Peyer's patch (tissue), 4 donors: ENCODE measurements around the gene APH1B. TPM values are rescaled to one million over a fixed set of nuclear protein-coding genes. Genes with fewer than 3 reads are reported as not detected.
A peak's percentile ranks its signal among the peaks of the same experiment; 100 is the strongest.

Experiments
- DNase-seq, 3 donors: peaks; one replicate each; pipeline ENCODE4 v3.0.0-alpha.2; 2017 to 2019
- H3K27ac ChIP-seq, 4 donors: fragments of 200-600 bp; sonication (generic); one replicate each; pipeline ENCODE4 v1.5.1; 2016 to 2019
- H3K27me3 ChIP-seq, 2 donors: fragments of 200-600 bp; sonication (generic); one replicate each; pipeline ENCODE4 v1.5.1; 2019
- H3K36me3 ChIP-seq, 3 donors: fragments of 200-600 bp; sonication (generic); one replicate each; pipeline ENCODE4 v1.5.1; 2016 to 2019
- H3K4me1 ChIP-seq, 4 donors: fragments of 200-600 bp; sonication (generic); one replicate each; pipeline ENCODE4 v1.5.1; 2016 to 2019
- H3K4me3 ChIP-seq, 4 donors: fragments of 200-600 bp; sonication (generic); 1 replicate in 3 of 4; 2 replicates in 1 of 4; pipeline ENCODE4 v1.5.1; 2016 to 2019; ENCODE audit warnings: mild to moderate bottlenecking in 1 of 4
- H3K9me3 ChIP-seq, 4 donors: fragments of 200-600 bp; sonication (generic); one replicate each; pipeline ENCODE4 v1.5.1; 2016 to 2019; ENCODE audit warnings: mild to moderate bottlenecking in 1 of 4
- CTCF ChIP-seq, 6 experiments: fragments of 450-650 bp in 4 of 6; fragments of 200-600 bp in 2 of 6; sonication (generic) in 1 of 6; IDR thresholded peaks; one replicate each; pipeline ENCODE4 v1.5.1; 2017 to 2019; ENCODE audit warnings: antibody characterized with exemption in 6 of 6, mild to moderate bottlenecking in 3 of 6, moderate library complexity in 1 of 6
- POLR2A ChIP-seq, 2 donors: fragments of 450-650 bp; IDR thresholded peaks; one replicate each; pipeline ENCODE4 v1.5.1; 2017; ENCODE audit warnings: antibody characterized with exemption in 2 of 2, mild to moderate bottlenecking in 2 of 2, moderate library complexity in 2 of 2
- total RNA-seq, 4 donors: library from RNA; depleted of rRNA; stranded (reverse); fragments of >200 nt; gene quantifications; one replicate each; pipeline ENCODE4 v1.1.0, GENCODE V29; 2016

Gene APH1B
- total RNA-seq, 4 donors from 2014 or later = 3.3 to 4.8 (median 3.9) TPM

DNA sequence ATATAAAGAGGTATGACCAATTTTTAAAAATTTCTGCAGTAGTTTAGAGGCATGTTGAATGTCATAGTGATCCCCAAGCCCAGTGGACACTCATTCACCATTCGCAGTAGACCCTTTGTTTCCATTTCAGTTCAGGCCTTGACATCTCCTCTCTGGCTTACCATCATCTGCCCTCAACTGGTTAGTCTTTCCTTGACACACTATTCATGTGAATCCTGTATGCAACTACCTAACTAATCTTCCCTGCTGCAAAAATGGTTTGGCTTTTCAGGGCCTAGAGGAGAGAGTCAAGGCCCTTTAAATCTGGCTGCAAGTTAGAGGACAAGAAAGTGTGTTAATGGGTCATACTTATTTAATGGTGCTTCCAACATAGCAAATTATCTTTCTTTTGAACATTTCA, 10.9 kb downstream of the APH1B start:
- TF ChIP-seq CTCF (IDR thresholded peaks at IDR 0.05) (no peak), POLR2A (IDR thresholded peaks at IDR 0.05) (no peak)

GRCh38 chr15:63288778-63289378, 11.5 kb downstream of the APH1B start:
- H3K4me1 ChIP-seq = peaks cover 0 to 4% (median 0%) of the 10 kb centered on the region in 4 donors
- DNase-seq = no peak

More for the DNA sequence above, 10.9 kb downstream of the APH1B start:
- Histone ChIP-seq H3K27me3 (no peaks in the 10 kb centered on the region), H3K4me3 (no peak overlapping the region), H3K27ac (no peak overlapping the region), H3K36me3 (peaks cover 0 to 2% (median 0%) of the 10 kb centered on the region in 3 donors), H3K9me3 (no peaks in the 10 kb centered on the region), H3K4me1 (peaks cover 0 to 4% (median 0%) of the 10 kb centered on the region in 4 donors)
- DNase-seq = no peak

GRCh38 chr15:63291507-63291906, 14.1 kb downstream of the APH1B start:
- no peak for DNase-seq
- TF ChIP-seq POLR2A (IDR thresholded peaks at IDR 0.05) = no peak
- no peak for TF ChIP-seq CTCF (IDR thresholded peaks at IDR 0.05)
- H3K36me3 ChIP-seq = peaks cover 0 to 2% (median 0%) of the 10 kb centered on the region in 3 donors
- no peaks in the 10 kb centered on the region for H3K9me3 ChIP-seq
- H3K27me3 ChIP-seq = no peaks in the 10 kb centered on the region
- peaks cover 0 to 4% (median 0%) of the 10 kb centered on the region in 4 donors for H3K4me1 ChIP-seq
- H3K4me3 ChIP-seq = no peak overlapping the region
- peak overlapping the region in 1 of 4 donors; percentile 15 for H3K27ac ChIP-seq

More at GRCh38 chr15:63288778-63289378, 11.5 kb downstream of the APH1B start:
- H3K4me3 ChIP-seq = no peak overlapping the region
- no peaks in the 10 kb centered on the region for H3K9me3 ChIP-seq
- TF ChIP-seq POLR2A (IDR thresholded peaks at IDR 0.05) (no peak), CTCF (IDR thresholded peaks at IDR 0.05) (peak; percentile 29 to 86 (median 73))
- H3K36me3 ChIP-seq = peaks cover 0 to 2% (median 0%) of the 10 kb centered on the region in 3 donors
- H3K27ac ChIP-seq = no peak overlapping the region
- no peaks in the 10 kb centered on the region for H3K27me3 ChIP-seq

DNA sequence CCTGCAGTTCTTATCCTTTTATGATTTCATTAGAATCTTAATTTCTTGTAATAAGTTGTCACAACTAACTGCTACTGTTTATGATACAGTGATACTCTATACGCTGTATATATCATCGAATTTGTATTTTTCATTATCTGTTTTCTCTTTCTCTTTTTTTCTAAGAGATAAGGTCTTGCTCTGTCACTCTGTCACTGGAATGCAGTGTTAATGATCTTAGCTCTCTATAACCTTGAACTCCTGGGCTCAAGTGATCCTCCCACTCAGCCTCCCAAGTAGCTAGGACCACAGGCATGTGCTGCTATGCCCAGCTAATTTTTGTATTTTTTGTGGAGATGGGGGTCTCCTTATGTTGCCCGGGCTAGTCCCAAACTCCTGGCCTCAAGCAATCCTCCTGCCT, 14.8 kb downstream of the APH1B start:
- Histone ChIP-seq H3K4me1 (peaks cover 0 to 4% (median 0%) of the 10 kb centered on the region in 4 donors), H3K36me3 (no peaks in the 10 kb centered on the region), H3K9me3 (no peaks in the 10 kb centered on the region), H3K27ac (no peak overlapping the region), H3K27me3 (no peaks in the 10 kb centered on the region), H3K4me3 (no peak overlapping the region)
- no peak for DNase-seq
- TF ChIP-seq POLR2A (IDR thresholded peaks at IDR 0.05) = no peak
- no peak for TF ChIP-seq CTCF (IDR thresholded peaks at IDR 0.05)

GRCh38 chr15:63292771-63293170, 15.4 kb downstream of the APH1B start:
- no peaks in the 10 kb centered on the region for H3K9me3 ChIP-seq
- TF ChIP-seq CTCF (IDR thresholded peaks at IDR 0.05) = no peak
- TF ChIP-seq POLR2A (IDR thresholded peaks at IDR 0.05) = no peak
- H3K36me3 ChIP-seq = no peaks in the 10 kb centered on the region
- H3K27me3 ChIP-seq = no peaks in the 10 kb centered on the region
- DNase-seq = no peak
- H3K4me3 ChIP-seq = no peak overlapping the region
- H3K4me1 ChIP-seq = peaks cover 0 to 4% (median 0%) of the 10 kb centered on the region in 4 donors
- H3K27ac ChIP-seq = no peak overlapping the region
